Panc1 (cell line): ENCODE data around the gene FGD2. TPM values are rescaled to one million over a fixed set of nuclear protein-coding genes. Genes with fewer than 3 reads are reported as not detected.

Experiments used
- ATAC-seq: fragments of 200-7000 bp; cut with Tn5 transposase; 2 replicates; pipeline ENCODE4 v1.9.1; 2020; ENCODE audit warnings: mild to moderate bottlenecking, moderate library complexity
- BruUV-seq: library from RNA; stranded (reverse); fragments of 400-500 nt; replicated peaks from 2 replicates; lab custom pipeline; 2021; lab: Mats Ljungman, UMichigan
- CTCF ChIA-PET: fragments of 300-600 bp; sonication (Branson Sonifier 250); formaldehyde crosslinking; loops from one replicate; lab custom pipeline; 2022; ENCODE audit warnings: antibody characterized with exemption; lab: Charles Lee
- POLR2A ChIA-PET: fragments of 300-600 bp; sonication (Branson Sonifier 250); formaldehyde crosslinking; loops from one replicate; lab custom pipeline; 2022; ENCODE audit warnings: antibody characterized with exemption; lab: Charles Lee
- DNase-seq: peaks from one replicate; pipeline ENCODE4 v3.0.0-alpha.2; 2010; ENCODE audit warnings: low read depth, low spot score
- H3K27ac ChIP-seq: 2 replicates; pipeline ENCODE4 v1.5.1; 2011; ENCODE audit warnings: mild to moderate bottlenecking, low read length, inconsistent platforms
- H3K27me3 ChIP-seq: fragments of 200-500 bp; sonication (Bioruptor generic); 2 replicates; pipeline ENCODE4 v1.6.0; 2014; ENCODE audit warnings: low read length, inconsistent platforms; ENCODE audit not compliant: control insufficient read depth, insufficient read depth
- H3K36me3 ChIP-seq: fragments of 200-500 bp; sonication (Bioruptor generic); 2 replicates; pipeline ENCODE4 v1.5.1; 2014; ENCODE audit warnings: inconsistent platforms, mild to moderate bottlenecking, low read length, moderate library complexity; ENCODE audit not compliant: control insufficient read depth, insufficient read depth
- H3K4me1 ChIP-seq: 2 replicates; pipeline ENCODE4 v1.5.1; 2011; ENCODE audit warnings: inconsistent platforms, mild to moderate bottlenecking, low read length, moderate library complexity; ENCODE audit not compliant: control insufficient read depth, insufficient read depth
- H3K4me3 ChIP-seq, 2 experiments: 2 replicates each; pipeline ENCODE4 v1.5.1; 2011 to 2012; ENCODE audit warnings: low read depth in 2 of 2, low read length in 2 of 2, mild to moderate bottlenecking in 2 of 2, inconsistent platforms in 1 of 2, moderate library complexity in 1 of 2
- H3K9me3 ChIP-seq: fragments of 200-500 bp; sonication (Bioruptor generic); 2 replicates; pipeline ENCODE4 v1.5.1; 2014; ENCODE audit warnings: low read depth, mild to moderate bottlenecking, inconsistent platforms, low read length, moderate library complexity; ENCODE audit not compliant: control insufficient read depth, insufficient read depth
- POLR2AphosphoS5 ChIP-seq: IDR thresholded peaks from 2 replicates; pipeline ENCODE4 v1.6.1; 2012; ENCODE audit warnings: mild to moderate bottlenecking, low read depth, low read length, moderate library complexity
- SIN3A ChIP-seq: IDR thresholded peaks from 2 replicates; pipeline ENCODE4 v1.6.1; 2012; ENCODE audit warnings: low read depth, mild to moderate bottlenecking, low read length, moderate library complexity, borderline replicate concordance; ENCODE audit not compliant: insufficient read depth
- TCF7L2 ChIP-seq: IDR thresholded peaks from 2 replicates; pipeline ENCODE4 v1.6.1; 2011; ENCODE audit warnings: mild to moderate bottlenecking, low read depth, low read length, inconsistent platforms
- in situ Hi-C: cut with HindIII; loops from 2 replicates; pipeline ENCODE4 v1.10.0; 2016; ENCODE audit warnings: low sequenced_read_pairs, low pct_unique_long_range_greater_than_20kb
- intact Hi-C: fragments of 100-400 bp; cut with micrococcal nuclease; formaldehyde crosslinking; loops from one replicate; pipeline ENCODE4 v1.10.0; 2022; ENCODE audit not compliant: unreplicated experiment
- total RNA-seq: library from RNA; stranded (reverse); gene quantifications from one replicate; pipeline ENCODE4 v1.2.1, GENCODE V29; 2021; ENCODE audit not compliant: unreplicated experiment
- TF ChIP-seq, protein P1 (sequence below): fragments of 450-650 bp; IDR thresholded peaks from 2 replicates; pipeline ENCODE4 v1.5.1; 2017; ENCODE audit warnings: mild to moderate bottlenecking
- TF ChIP-seq, protein P2 (sequence below), 2 experiments: IDR thresholded peaks; 2 replicates each; pipeline ENCODE4 v1.6.1; 2011 to 2012; ENCODE audit warnings: low read depth in 2 of 2, control low read depth in 1 of 2, low read length in 1 of 2, mild to moderate bottlenecking in 1 of 2, moderate library complexity in 1 of 2; ENCODE audit not compliant: insufficient read depth in 1 of 2

FGD2 gene
- total RNA-seq, 1 experiment from 2014 or later, result 0.10 TPM

GRCh38 chr6:36971921-36972673 lies 33.4 kb upstream of the FGD2 start:
- intact Hi-C loops, result no loop called here
- DNase-seq, result no peak
- Histone ChIP-seq H3K4me1 (no peaks in the 10 kb centered on the region), H3K9me3 (no peaks in the 10 kb centered on the region), H3K27ac (no peak overlapping the region), H3K4me3 (no peak overlapping the region), H3K36me3 (peaks cover 27% of the 10 kb centered on the region), H3K27me3 (no peaks in the 10 kb centered on the region)
- TF ChIP-seq TCF7L2 (no peak), POLR2AphosphoS5 (no peak), SIN3A (no peak)
- TF ChIP-seq, protein P1, sequence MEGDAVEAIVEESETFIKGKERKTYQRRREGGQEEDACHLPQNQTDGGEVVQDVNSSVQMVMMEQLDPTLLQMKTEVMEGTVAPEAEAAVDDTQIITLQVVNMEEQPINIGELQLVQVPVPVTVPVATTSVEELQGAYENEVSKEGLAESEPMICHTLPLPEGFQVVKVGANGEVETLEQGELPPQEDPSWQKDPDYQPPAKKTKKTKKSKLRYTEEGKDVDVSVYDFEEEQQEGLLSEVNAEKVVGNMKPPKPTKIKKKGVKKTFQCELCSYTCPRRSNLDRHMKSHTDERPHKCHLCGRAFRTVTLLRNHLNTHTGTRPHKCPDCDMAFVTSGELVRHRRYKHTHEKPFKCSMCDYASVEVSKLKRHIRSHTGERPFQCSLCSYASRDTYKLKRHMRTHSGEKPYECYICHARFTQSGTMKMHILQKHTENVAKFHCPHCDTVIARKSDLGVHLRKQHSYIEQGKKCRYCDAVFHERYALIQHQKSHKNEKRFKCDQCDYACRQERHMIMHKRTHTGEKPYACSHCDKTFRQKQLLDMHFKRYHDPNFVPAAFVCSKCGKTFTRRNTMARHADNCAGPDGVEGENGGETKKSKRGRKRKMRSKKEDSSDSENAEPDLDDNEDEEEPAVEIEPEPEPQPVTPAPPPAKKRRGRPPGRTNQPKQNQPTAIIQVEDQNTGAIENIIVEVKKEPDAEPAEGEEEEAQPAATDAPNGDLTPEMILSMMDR, result no peak
- TF ChIP-seq, protein P2, sequence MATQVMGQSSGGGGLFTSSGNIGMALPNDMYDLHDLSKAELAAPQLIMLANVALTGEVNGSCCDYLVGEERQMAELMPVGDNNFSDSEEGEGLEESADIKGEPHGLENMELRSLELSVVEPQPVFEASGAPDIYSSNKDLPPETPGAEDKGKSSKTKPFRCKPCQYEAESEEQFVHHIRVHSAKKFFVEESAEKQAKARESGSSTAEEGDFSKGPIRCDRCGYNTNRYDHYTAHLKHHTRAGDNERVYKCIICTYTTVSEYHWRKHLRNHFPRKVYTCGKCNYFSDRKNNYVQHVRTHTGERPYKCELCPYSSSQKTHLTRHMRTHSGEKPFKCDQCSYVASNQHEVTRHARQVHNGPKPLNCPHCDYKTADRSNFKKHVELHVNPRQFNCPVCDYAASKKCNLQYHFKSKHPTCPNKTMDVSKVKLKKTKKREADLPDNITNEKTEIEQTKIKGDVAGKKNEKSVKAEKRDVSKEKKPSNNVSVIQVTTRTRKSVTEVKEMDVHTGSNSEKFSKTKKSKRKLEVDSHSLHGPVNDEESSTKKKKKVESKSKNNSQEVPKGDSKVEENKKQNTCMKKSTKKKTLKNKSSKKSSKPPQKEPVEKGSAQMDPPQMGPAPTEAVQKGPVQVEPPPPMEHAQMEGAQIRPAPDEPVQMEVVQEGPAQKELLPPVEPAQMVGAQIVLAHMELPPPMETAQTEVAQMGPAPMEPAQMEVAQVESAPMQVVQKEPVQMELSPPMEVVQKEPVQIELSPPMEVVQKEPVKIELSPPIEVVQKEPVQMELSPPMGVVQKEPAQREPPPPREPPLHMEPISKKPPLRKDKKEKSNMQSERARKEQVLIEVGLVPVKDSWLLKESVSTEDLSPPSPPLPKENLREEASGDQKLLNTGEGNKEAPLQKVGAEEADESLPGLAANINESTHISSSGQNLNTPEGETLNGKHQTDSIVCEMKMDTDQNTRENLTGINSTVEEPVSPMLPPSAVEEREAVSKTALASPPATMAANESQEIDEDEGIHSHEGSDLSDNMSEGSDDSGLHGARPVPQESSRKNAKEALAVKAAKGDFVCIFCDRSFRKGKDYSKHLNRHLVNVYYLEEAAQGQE (IDR thresholded peaks at IDR 0.05; ENCODE audit: insufficient read depth in 1 of 2, low read depth in 2 of 2, low read length in 1 of 2), result no peak
- no TSS peak for BruUV-seq
- in situ Hi-C loops, result no loop called here
- ATAC-seq, result no peak
- CTCF ChIA-PET, result interaction anchor here (0.5 kb wide), 1 partner anchor 75 kb away, joined by 3 read pairs; no protein-coding TSS in a partner anchor
- POLR2A ChIA-PET, result no interaction called here

- H3K4me1 ChIP-seq, result no peaks in the 10 kb centered on the region
- no TSS peak for BruUV-seq
- ChIA-PET POLR2A (interaction anchor here (0.6 kb wide), 1 partner anchor 99 kb away, joined by 7 read pairs; no protein-coding TSS in a partner anchor), CTCF (no interaction called here)
- peaks cover 25% of the 10 kb centered on the region for H3K36me3 ChIP-seq
- ATAC-seq (no peak), DNase-seq (no peak)
- no peak for TF ChIP-seq TCF7L2
- TF ChIP-seq POLR2AphosphoS5, result no peak
- TF ChIP-seq, protein P1, result no peak
- TF ChIP-seq, protein P2 (IDR thresholded peaks at IDR 0.05; ENCODE audit: insufficient read depth in 1 of 2, low read depth in 2 of 2, low read length in 1 of 2), result no peak
- TF ChIP-seq SIN3A, result no peak
- in situ Hi-C loops (no loop called here), intact Hi-C loops (no loop called here)
- no peak overlapping the region for H3K27ac ChIP-seq
- H3K27me3 ChIP-seq, result no peaks in the 10 kb centered on the region
- H3K4me3 ChIP-seq, result no peak overlapping the region
- no peaks in the 10 kb centered on the region for H3K9me3 ChIP-seq
Measured at GRCh38 chr6:36973190-36973589, 32.3 kb upstream of the FGD2 start.
